IMR-90 (cell line): ENCODE measurements around the gene PPP1R3F.
"Not testable (repeated sequence)": the region's sequence is repeated elsewhere in the genome, so short reads cannot be mapped to it uniquely, and the experiment has no call there.

Experiments used
- BHLHE40 ChIP-seq: fragments of 150-350 bp; IDR thresholded peaks from 2 replicates; pipeline ENCODE4 v1.6.1; 2016; ENCODE audit warnings: mild to moderate bottlenecking, low read depth, low read length
- CEBPB ChIP-seq: IDR thresholded peaks from 2 replicates; pipeline ENCODE4 v1.6.1; 2012; ENCODE audit warnings: low read depth, low read length, improper control_type of control experiment
- CTCF ChIP-seq: conservative IDR thresholded peaks from 2 replicates; pipeline ENCODE4 v1.5.1; 2012; ENCODE audit warnings: mild to moderate bottlenecking, low read depth, low read length, improper control_type of control experiment
- ELK1 ChIP-seq: fragments of 150-350 bp; IDR thresholded peaks from 2 replicates; pipeline ENCODE4 v1.6.1; 2016; ENCODE audit warnings: low read depth, mild to moderate bottlenecking, low read length, moderate library complexity, borderline replicate concordance
- FOS ChIP-seq: fragments of 150-350 bp; IDR thresholded peaks from 2 replicates; pipeline ENCODE4 v1.6.1; 2016; ENCODE audit warnings: low read depth, low read length
- MXI1 ChIP-seq: IDR thresholded peaks from 2 replicates; pipeline ENCODE4 v1.6.1; 2012; ENCODE audit warnings: low read depth, mild to moderate bottlenecking, low read length, moderate library complexity, borderline replicate concordance
- NFE2L2 ChIP-seq: fragments of 150-350 bp; IDR thresholded peaks from 2 replicates; pipeline ENCODE4 v1.6.1; 2016; ENCODE audit warnings: low read depth, mild to moderate bottlenecking, low read length
- POLR2A ChIP-seq: IDR thresholded peaks from 2 replicates; pipeline ENCODE4 v1.6.1; 2012; ENCODE audit warnings: mild to moderate bottlenecking, low read depth, low read length
- RAD21 ChIP-seq: IDR thresholded peaks from 2 replicates; pipeline ENCODE4 v1.6.1; 2012; ENCODE audit warnings: low read length, improper control_type of control experiment
- RCOR1 ChIP-seq: IDR thresholded peaks from 2 replicates; pipeline ENCODE4 v1.6.1; 2012; ENCODE audit warnings: mild to moderate bottlenecking, low read length, improper control_type of control experiment; ENCODE audit not compliant: insufficient replicate concordance
- RFX5 ChIP-seq: IDR thresholded peaks from 2 replicates; pipeline ENCODE4 v1.8.0; 2012; ENCODE audit warnings: low read depth, mild to moderate bottlenecking, low read length, moderate library complexity
- SMC3 ChIP-seq: fragments of 150-350 bp; IDR thresholded peaks from 2 replicates; pipeline ENCODE4 v1.6.1; 2016; ENCODE audit warnings: low read depth, mild to moderate bottlenecking, antibody characterized with exemption, low read length, moderate library complexity
- USF2 ChIP-seq: fragments of 150-350 bp; IDR thresholded peaks from 2 replicates; pipeline ENCODE4 v1.6.1; 2017; ENCODE audit warnings: mild to moderate bottlenecking, antibody characterized with exemption, low read length, low read depth

GRCh38 chrX:49330421-49330820, 60.8 kb downstream of the PPP1R3F start:
- not testable (repeated sequence) for TF ChIP-seq MXI1, CTCF, POLR2A, BHLHE40, RFX5, RAD21, CEBPB, FOS, ELK1, NFE2L2, SMC3, RCOR1, USF2
